GM13977 (cell line): ENCODE results near the gene PMM2.

Source experiments
- DNase-seq: peaks from one replicate; pipeline ENCODE4 v3.0.0; 2012; ENCODE audit warnings: low spot score
- in situ Hi-C: fragments of 300-500 bp; cut with MboI; formaldehyde crosslinking; loops from one replicate; pipeline ENCODE4 v1.12.0; 2022; ENCODE audit warnings: low sequenced_read_pairs, low pct_unique_long_range_greater_than_20kb, mixed read lengths, inconsistent platforms; ENCODE audit not compliant: unreplicated experiment
- TF ChIP-seq, protein P1 (sequence below): IDR thresholded peaks from 2 replicates; pipeline ENCODE4 v1.5.1; 2012; ENCODE audit warnings: mild to moderate bottlenecking, control low read depth; ENCODE audit not compliant: insufficient read depth; ENCODE audit errors: extremely low read depth, missing control alignments

PMM2 gene

DNA sequence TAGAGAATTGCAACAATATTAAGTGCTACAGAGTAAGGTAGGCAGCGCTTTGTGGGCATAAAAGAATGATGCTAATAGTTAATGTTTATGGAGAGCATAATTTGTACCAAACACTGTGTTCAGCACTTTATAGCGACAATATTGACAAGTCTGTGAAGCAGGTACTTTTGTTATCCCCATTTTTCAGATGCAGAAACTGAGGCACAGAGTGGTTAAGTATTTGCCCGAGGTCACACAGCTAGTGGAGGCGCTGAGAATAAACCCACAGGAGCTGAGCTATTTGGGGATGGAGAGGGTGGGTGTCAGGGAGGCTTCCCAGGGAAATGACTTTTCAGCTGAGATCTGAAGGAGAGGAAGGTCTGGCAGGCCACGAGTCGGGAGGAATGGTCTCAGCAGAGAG is 39.6 kb upstream of the PMM2 start:
- TF ChIP-seq, protein P1, sequence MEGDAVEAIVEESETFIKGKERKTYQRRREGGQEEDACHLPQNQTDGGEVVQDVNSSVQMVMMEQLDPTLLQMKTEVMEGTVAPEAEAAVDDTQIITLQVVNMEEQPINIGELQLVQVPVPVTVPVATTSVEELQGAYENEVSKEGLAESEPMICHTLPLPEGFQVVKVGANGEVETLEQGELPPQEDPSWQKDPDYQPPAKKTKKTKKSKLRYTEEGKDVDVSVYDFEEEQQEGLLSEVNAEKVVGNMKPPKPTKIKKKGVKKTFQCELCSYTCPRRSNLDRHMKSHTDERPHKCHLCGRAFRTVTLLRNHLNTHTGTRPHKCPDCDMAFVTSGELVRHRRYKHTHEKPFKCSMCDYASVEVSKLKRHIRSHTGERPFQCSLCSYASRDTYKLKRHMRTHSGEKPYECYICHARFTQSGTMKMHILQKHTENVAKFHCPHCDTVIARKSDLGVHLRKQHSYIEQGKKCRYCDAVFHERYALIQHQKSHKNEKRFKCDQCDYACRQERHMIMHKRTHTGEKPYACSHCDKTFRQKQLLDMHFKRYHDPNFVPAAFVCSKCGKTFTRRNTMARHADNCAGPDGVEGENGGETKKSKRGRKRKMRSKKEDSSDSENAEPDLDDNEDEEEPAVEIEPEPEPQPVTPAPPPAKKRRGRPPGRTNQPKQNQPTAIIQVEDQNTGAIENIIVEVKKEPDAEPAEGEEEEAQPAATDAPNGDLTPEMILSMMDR, result no peak
- no peak for DNase-seq
- in situ Hi-C loops, result no loop called here

DNA sequence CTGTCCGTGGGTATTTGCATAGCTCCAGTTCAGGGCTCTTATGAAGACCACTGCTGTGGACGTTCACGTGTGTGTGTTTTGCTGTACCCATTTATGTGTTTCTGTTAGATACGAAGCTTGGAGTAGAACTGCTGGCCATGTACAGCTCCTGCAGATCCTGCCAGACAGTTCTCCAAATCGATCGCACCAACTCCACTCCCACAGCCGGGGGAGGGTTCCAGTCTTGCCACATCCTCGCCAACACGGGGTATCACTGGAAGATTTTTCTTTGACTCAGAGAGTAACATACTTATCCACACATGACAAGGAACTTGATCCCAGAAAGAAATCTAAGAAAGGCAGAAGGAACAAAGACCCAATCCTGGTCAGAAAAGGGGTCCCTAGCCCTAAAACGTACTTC is 37.6 kb upstream of the PMM2 start:
- TF ChIP-seq, protein P1, result no peak
- no peak for DNase-seq
- in situ Hi-C loops, result no loop called here

DNA sequence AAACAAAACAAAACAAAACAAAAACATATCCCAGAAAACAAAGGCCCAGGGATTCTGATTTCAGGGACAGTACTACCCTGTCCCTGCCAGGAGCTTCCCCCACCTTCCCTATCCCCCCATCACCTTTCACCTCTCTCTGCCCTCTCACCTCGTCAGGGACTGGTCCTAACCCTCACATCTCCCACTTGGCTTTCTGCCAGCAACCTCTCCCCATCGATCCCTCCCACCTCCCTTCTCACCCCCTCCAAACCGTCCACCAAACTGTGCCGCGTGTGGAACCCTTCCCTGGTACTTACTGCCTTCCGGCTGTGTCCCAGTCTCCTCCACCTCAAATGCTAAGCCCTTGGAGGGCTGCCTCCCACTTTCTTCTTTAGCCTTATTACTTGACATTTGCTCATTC is 36.6 kb upstream of the PMM2 start:
- no peak for DNase-seq
- in situ Hi-C loops, result no loop called here

DNA sequence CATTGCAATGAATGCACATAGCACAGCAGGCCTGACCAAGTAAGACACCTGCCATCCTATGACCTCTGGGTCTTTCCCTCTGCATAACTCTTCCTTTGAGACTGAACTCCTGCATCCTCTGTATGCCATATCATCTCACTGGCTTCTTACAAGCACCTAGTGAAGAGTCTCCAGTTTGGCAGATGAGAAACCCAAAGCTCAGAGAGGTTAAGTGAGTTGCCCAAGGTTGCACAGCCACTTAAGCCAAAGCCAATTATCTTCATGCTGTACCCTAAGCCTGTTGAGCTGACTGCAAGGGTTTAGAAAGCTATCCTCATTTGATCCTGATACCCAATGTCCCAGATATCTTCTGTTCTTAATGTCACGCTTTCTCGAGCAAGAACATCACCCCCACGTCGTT is 35.4 kb upstream of the PMM2 start:
- TF ChIP-seq, protein P1, result no peak
- in situ Hi-C loops, result no loop called here
- no peak for DNase-seq

More for the DNA sequence above, 36.6 kb upstream of the PMM2 start:
- TF ChIP-seq, protein P1, result no peak

DNA sequence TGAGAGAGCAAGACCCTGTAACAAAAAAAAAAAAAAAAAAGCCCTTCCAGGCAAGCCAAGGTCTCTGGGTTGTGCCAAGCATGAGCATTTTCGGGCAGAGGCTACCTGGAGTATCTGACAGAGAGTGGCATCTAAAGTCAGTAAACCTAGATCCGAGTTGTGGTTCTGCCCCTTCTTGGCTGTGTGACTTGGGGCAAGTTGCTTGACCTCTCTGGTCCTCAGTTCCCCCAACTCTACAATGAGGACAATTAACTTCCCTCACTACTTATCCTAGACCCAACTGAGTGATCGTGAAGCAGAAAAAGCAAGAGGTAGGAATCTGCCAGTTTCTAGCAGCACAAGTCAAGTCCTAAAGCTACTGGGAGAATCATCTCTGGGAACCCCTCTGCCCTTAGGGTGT is 34.6 kb upstream of the PMM2 start:
- in situ Hi-C loops, result no loop called here
- TF ChIP-seq, protein P1, result no peak
- no peak for DNase-seq

DNA sequence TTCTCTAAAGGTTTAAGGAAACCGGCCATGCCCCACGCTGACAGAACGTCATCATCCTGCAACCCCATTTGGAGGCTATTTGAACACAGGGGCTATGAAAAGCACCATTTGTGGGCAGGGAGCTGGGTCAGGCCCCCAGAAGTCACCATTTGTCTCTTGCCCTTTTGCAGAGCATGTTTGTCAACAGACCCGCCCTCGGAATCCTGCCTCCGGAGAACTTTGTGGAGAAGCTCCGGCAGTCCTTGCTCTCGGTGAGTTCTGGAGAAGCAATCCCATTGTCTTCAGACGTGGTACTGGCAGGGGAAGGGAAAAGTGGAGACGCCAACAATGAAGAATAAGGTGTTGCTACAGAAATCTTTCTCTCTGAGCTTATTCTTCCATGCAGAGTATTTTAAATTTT is 33.7 kb upstream of the PMM2 start:
- DNase-seq, result no peak
- TF ChIP-seq, protein P1, result no peak
- in situ Hi-C loops, result no loop called here

DNA sequence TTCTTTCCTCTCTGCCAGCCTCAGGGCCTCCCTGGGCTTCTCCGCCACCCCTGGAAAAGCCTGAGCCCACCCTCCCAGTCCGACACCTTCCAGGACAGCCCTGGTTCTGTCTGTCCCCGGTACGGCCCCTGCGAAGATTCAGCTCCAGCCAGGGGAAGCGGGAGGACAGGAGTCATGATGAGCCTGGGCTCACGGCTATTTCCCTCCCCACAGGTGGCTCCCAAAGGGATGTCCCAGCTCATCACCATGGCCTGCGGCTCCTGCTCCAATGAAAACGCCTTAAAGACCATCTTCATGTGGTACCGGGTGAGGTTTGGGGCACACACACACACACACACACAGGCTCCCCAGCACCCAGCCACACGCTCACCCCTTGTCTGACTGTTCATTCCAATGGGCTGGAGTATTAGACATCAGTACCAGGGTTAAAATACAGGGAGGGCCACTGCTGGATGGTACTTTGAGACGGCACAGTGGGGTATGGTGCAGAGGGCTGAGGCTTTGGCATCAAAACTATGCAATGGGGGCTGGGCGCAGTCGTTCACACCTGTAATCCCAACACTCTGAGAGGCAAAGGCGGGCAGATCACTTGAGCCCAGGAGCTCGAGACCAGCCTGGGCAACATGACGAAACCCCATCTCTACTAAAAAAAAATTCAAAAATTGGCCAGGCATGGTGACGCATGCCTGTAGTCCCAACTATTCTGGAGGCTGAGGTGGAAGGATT is 33.0 kb upstream of the PMM2 start:
- DNase-seq, result no peak
- in situ Hi-C loops, result no loop called here
- TF ChIP-seq, protein P1, result no peak
